Heart left ventricle (tissue), 13 donors: ENCODE results near the gene RFX2.

ENCODE experiments used
- POLR2A ChIP-seq, 2 donors: fragments of 450-650 bp; IDR thresholded peaks; one replicate each; pipeline ENCODE4 v1.6.1; 2017; ENCODE audit warnings: antibody characterized with exemption in 2 of 2, mild to moderate bottlenecking in 2 of 2, moderate library complexity in 2 of 2
- TF ChIP-seq, protein P1 (sequence below), 12 donors: fragments of 200-600 bp; sonication (generic) in 4 of 12; IDR thresholded peaks; one replicate each; pipeline versions ENCODE4 v1.5.0 to v1.8.0; 2018 to 2022; ENCODE audit warnings: antibody characterized with exemption in 12 of 12, mild to moderate bottlenecking in 5 of 12
- donor health status: ischemic (EF 13 %, LVEDD 7.1; RV severe dilation, severe dysfunction).
- donor health status: DM: no; HTN: yes; CAD: no.
- donor health status: DM: no; HTN: no; CAD: no.
- donor health status: ischemic (EF 25% LVEDD 6.9; RV normal size, moderate dysfunction).
- donor health status: ischemic (EF 25% LVEDD 5.7; RV mildly dilated, moderate dysfunction).
- donor health status: ischemic (EF 35%, LVEDD 5.7; RV mildly dilated, moderate dysfunction).
- donor health status: nonischemic (EF 11% LVEDD 7.7; RV severe dilation, severe dysfunction).
- donor health status: DM: yes; HTN: yes; CAD: no.
- donor health status: PGD.
- donor health status: ischemic (EF 29% LVEDD 5.4; RV normal size, mild dysfunction).
- donor health status: nonischemic (EF 23%, LVEDD 6.1; RV moderate dilation, normal function).

GRCh38 chr19:6006896-6007295, 103.4 kb downstream of the RFX2 start:
- TF ChIP-seq POLR2A (IDR thresholded peaks at IDR 0.05) = no peak
- TF ChIP-seq, protein P1, sequence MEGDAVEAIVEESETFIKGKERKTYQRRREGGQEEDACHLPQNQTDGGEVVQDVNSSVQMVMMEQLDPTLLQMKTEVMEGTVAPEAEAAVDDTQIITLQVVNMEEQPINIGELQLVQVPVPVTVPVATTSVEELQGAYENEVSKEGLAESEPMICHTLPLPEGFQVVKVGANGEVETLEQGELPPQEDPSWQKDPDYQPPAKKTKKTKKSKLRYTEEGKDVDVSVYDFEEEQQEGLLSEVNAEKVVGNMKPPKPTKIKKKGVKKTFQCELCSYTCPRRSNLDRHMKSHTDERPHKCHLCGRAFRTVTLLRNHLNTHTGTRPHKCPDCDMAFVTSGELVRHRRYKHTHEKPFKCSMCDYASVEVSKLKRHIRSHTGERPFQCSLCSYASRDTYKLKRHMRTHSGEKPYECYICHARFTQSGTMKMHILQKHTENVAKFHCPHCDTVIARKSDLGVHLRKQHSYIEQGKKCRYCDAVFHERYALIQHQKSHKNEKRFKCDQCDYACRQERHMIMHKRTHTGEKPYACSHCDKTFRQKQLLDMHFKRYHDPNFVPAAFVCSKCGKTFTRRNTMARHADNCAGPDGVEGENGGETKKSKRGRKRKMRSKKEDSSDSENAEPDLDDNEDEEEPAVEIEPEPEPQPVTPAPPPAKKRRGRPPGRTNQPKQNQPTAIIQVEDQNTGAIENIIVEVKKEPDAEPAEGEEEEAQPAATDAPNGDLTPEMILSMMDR (IDR thresholded peaks at IDR 0.05) = no peak
